Measurements from ENCODE around the gene SIRT7.
"Not testable (repeated sequence)": the region's sequence is repeated elsewhere in the genome, so short reads cannot be mapped to it uniquely, and the experiment has no call there.

SIRT7 gene

DNA sequence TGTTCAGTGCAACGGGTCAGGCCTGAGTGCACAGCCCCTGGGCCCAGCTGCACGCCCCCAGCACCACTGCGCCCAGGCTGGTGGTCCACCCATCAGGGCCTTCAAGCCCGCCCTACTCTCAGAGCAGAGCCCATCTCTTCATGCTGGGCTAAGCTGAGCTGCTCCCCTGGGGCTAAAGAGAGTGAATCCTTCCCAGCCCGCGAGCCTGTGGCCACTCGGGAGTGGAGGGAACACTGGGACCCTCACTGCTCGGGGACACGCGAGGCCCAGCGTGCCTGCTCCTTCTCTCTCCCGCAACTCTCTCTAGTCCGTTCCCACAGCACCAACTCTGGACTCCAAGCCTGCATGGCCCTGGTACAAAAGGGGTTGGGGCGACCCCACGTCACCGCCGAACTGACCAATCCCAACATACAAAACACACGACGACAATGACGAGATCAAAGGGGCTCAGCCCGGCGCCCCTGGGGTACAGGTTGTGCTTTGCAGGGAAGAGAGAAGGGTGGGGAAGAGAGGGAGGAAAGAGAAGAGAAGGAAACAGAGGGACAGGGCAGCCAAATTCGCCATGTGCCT, 4.1 kb upstream of the SIRT7 start:
- TF ChIP-seq, protein P1, sequence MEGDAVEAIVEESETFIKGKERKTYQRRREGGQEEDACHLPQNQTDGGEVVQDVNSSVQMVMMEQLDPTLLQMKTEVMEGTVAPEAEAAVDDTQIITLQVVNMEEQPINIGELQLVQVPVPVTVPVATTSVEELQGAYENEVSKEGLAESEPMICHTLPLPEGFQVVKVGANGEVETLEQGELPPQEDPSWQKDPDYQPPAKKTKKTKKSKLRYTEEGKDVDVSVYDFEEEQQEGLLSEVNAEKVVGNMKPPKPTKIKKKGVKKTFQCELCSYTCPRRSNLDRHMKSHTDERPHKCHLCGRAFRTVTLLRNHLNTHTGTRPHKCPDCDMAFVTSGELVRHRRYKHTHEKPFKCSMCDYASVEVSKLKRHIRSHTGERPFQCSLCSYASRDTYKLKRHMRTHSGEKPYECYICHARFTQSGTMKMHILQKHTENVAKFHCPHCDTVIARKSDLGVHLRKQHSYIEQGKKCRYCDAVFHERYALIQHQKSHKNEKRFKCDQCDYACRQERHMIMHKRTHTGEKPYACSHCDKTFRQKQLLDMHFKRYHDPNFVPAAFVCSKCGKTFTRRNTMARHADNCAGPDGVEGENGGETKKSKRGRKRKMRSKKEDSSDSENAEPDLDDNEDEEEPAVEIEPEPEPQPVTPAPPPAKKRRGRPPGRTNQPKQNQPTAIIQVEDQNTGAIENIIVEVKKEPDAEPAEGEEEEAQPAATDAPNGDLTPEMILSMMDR (IDR thresholded peaks at IDR 0.05; ENCODE audit: low read depth, low read length): no peak
- no peak for DNase-seq (ENCODE audit: low read depth, low spot score)
- in situ Hi-C loops (cut with HindIII; ENCODE audit: low sequenced_read_pairs): no loop called here
- no peak overlapping the region for H3K4me3 ChIP-seq (ENCODE audit: low read depth, low read length)

DNA sequence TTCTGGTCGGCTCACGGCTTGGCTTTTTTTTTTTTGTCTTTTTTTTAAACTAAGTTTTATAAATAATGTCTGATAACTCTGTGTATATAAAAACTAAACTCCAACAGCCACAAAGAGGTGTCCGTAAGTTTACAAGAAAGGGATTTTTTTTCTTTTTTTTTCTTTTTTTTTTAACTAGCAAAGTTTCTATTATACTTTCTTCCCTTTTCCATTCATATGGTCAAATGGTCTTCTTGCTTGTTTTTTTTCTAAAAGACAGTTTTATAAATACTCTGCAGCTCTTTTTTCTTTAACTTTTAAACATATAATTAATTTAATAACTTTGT, 3.5 kb upstream of the SIRT7 start:
- H3K4me3 ChIP-seq (ENCODE audit: low read depth, low read length): no peak overlapping the region
- in situ Hi-C loops (cut with HindIII; ENCODE audit: low sequenced_read_pairs): no loop called here
- TF ChIP-seq, protein P1 (IDR thresholded peaks at IDR 0.05; ENCODE audit: low read depth, low read length): no peak
- DNase-seq (ENCODE audit: low read depth, low spot score): no peak

DNA sequence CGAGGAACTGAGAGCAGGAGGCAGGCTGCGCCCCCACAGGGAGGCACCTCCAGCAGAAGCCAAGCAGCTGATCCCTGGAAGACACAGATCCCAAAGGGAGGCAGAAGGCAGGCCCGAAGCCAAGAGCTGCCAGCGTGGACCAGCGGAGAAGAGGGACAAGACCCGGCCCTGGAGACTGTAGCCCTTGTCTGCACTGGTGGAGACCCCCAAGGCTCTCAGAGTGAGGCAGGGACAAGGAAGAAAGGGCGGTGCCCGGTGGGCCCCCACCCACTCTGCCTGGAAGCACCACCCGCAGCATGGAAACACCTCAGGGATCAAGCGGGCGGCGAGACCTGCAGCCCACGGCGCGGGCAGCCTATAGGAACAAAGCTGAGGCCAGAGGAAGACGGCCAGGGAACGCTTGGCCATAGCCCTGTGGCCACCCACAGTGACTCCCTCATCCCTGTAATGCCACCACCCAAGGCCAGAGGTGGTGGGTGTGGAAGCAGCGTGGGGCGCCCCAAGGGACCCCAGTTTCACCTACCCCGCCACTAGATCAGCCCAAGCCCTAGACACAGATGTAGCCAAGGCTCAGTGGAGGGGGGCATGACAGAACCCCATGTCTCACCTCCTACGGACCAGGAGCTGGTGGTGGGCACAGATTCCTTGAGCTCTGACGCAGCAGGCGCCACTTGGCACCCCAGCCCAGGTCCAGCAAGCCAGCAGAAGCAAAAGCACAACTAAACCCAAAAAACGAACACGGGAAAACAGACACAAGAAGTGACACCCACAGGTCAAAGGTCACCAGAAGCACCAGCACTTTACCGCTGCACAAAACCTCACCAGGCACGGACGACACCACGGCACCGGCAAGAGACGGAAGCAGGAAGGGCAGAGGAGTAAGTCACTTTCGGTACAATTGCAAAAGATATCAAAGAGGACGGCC, 2.9 kb upstream of the SIRT7 start:
- in situ Hi-C loops (cut with HindIII; ENCODE audit: low sequenced_read_pairs): no loop called here
- DNase-seq (ENCODE audit: low read depth, low spot score): no peak
- no peak overlapping the region for H3K4me3 ChIP-seq (ENCODE audit: low read depth, low read length)
- TF ChIP-seq, protein P1 (IDR thresholded peaks at IDR 0.05; ENCODE audit: low read depth, low read length): no peak

DNA sequence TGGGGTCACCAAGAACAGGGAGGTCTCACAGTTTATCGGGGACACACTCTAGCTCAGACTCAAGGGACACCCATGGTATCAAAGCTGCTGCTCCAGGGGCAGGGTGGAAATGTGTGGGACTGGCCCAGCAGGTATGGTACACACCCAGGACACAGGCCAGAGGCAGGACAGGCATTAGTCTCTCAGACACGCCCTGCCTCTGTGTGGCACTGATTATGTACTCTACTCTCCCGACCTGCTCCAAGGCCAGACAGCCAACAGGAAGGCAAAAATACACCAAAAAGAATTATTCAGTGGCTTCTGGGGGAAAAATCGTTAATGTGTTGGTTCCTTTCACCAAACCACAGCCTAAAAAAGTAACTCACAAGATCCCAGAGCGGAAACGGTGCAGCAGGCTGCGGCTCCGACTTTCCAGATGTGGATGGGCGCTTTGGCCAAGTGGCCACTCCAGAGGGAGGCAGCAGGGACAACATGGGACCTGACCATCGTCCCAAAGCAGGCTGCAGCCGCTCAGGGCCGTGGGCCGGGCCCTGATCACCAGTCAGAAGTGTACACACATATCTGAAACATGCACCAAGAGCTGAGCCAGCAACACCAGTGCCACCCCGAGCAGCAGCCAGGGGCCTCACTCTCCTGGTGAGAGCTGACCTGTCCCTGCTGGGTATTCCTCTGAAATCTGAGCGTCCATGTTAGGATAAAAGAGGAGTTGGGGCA, 1.0 kb upstream of the SIRT7 start:
- in situ Hi-C loops (cut with HindIII; ENCODE audit: low sequenced_read_pairs): no loop called here

DNA sequence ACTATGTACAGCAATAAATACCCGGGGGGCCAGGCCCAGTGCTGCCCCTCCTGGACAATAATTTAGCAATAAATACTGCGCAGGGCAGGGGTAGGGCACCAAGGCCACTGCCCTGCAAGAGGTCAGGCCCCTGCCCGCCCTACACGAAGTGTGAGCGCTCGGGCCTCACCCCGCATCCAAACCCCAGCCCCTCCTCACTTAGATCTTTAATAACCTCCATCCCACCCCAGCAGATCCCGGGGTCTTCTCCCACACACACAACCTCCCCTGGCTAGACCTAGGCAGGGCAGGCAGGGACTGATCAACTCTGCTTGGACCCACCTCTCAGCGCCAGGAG, 325 bp upstream of the SIRT7 start:
- in situ Hi-C loops (cut with HindIII; ENCODE audit: low sequenced_read_pairs); DNase-seq (ENCODE audit: low read depth, low spot score); H3K4me3 ChIP-seq (ENCODE audit: low read depth, low read length): not testable (repeated sequence)

More for the DNA sequence above, 1.0 kb upstream of the SIRT7 start:
- DNase-seq (ENCODE audit: low read depth, low spot score): no peak
- H3K4me3 ChIP-seq (ENCODE audit: low read depth, low read length): no peak overlapping the region
- TF ChIP-seq, protein P1 (IDR thresholded peaks at IDR 0.05; ENCODE audit: low read depth, low read length): no peak

DNA sequence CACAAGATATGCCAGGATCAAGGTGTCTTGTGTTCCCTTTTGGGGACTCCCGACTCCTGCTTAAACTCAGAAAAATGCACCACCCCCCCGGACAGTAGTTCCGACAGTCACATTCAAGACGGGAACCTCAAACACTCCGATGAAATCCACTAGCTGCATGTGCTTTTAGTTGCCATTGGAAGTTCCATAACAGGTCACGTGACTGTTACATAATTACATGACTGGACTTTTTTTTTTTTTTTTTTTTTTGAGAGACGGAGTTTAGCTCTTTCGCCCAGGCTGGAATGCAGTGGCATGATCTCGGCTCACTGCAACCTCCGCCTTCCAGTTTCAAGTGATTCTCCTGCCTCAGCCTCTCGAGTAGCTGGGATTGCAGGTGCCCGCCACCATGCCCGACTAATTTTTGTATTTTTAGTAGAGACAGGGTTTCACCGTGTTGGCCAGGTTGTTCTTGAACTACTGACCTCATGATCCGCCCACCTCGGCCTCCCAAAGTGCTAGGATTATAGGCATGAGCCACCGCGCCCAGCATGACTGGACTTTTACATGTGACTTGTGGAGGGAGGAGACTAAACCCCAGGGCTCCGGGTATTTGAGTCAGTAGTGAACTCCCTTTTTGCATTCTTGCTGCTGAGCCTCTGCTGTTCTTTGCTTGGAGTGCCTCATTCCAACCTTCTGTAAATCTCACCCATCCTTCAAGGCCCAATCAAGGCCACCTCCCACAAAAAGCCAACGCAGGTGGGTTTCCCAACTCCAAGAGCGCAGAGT, 1.6 kb downstream of the SIRT7 start:
- in situ Hi-C loops (cut with HindIII; ENCODE audit: low sequenced_read_pairs): no loop called here
- DNase-seq (ENCODE audit: low read depth, low spot score): peak; percentile 54
- TF ChIP-seq, protein P1 (IDR thresholded peaks at IDR 0.05; ENCODE audit: low read depth, low read length): no peak
- peak overlapping the region; percentile 56 for H3K4me3 ChIP-seq (ENCODE audit: low read depth, low read length)
